Brain microvascular endothelial cell (primary cell): ENCODE data around the gene ZBTB7C.

Source experiments
- DNase-seq: peaks from one replicate; pipeline ENCODE4 v3.0.0-alpha.2; 2020
- H3K27ac ChIP-seq: fragments of 250-450 bp; sonication (Bioruptor Pico); 2 replicates; pipeline ENCODE4 v1.5.1; 2020; ENCODE audit warnings: mild to moderate bottlenecking, moderate library complexity
- H3K27me3 ChIP-seq: fragments of 250-450 bp; sonication (Bioruptor Pico); replicated peaks from 2 replicates; pipeline ENCODE4 v1.5.1; 2020; ENCODE audit warnings: mild to moderate bottlenecking
- H3K36me3 ChIP-seq: fragments of 250-450 bp; sonication (Bioruptor Pico); replicated peaks from 2 replicates; pipeline ENCODE4 v1.5.1; 2020; ENCODE audit warnings: mild to moderate bottlenecking
- H3K4me3 ChIP-seq: 2 replicates; pipeline ENCODE4 v1.5.1; 2011; ENCODE audit warnings: low read depth, mild to moderate bottlenecking, control low read depth, low read length, moderate library complexity
- in situ Hi-C: cut with HindIII; loops from 2 replicates; pipeline ENCODE4 v1.10.0; 2017; ENCODE audit warnings: low sequenced_read_pairs, low pct_ligation_motif_present
- TF ChIP-seq, protein P1 (sequence below): IDR thresholded peaks from 2 replicates; pipeline ENCODE4 v1.5.1; 2011; ENCODE audit warnings: low read depth, mild to moderate bottlenecking, moderate library complexity, low read length, control low read depth, inconsistent platforms; ENCODE audit errors: missing control alignments

Gene ZBTB7C

DNA sequence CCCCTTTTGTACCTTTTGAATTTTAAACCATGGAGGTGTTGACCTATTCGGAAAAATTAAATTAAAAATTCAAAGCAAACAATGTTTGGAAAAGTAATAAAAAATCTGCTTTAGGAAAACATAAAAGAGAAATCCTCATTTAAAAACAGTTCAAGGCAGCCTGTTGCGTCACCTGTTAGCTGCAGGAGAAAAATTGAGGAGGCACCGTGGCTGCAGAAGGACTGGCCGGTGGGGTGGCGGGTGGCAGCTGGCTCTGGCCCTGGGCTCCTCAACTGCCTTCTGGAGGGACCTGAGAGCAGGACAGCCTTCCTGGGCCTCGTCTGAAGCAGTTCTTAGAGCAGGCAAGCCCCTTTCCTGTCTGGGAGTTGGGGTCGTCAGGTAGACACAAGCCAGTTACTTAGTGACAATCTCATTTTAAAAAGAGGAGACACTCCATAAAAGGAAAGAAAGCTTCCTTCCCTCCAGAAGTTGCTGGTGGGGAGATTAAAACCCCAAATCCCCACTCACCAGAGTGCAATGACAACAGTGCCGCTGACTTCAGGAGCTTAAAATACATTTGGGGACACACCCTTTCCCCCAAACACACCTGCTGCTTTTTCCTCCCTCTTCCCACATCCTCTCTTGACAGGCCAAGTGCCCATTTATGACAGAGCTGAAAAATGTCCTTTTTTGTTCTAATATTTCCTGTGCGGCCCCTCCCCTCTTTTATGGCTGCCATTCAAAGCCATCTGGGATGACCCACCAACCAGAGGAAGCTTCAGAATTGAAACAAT is 9.7 kb downstream of the ZBTB7C start:
- Histone ChIP-seq H3K27me3 (peaks cover 1% of the 10 kb centered on the region), H3K36me3 (no peaks in the 10 kb centered on the region), H3K27ac (no peak overlapping the region), H3K4me3 (no peak overlapping the region)
- TF ChIP-seq, protein P1, sequence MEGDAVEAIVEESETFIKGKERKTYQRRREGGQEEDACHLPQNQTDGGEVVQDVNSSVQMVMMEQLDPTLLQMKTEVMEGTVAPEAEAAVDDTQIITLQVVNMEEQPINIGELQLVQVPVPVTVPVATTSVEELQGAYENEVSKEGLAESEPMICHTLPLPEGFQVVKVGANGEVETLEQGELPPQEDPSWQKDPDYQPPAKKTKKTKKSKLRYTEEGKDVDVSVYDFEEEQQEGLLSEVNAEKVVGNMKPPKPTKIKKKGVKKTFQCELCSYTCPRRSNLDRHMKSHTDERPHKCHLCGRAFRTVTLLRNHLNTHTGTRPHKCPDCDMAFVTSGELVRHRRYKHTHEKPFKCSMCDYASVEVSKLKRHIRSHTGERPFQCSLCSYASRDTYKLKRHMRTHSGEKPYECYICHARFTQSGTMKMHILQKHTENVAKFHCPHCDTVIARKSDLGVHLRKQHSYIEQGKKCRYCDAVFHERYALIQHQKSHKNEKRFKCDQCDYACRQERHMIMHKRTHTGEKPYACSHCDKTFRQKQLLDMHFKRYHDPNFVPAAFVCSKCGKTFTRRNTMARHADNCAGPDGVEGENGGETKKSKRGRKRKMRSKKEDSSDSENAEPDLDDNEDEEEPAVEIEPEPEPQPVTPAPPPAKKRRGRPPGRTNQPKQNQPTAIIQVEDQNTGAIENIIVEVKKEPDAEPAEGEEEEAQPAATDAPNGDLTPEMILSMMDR = no peak
- in situ Hi-C loops = no loop called here
- no peak for DNase-seq

- TF ChIP-seq, protein P1 = no peak
- H3K27ac ChIP-seq = no peak overlapping the region
- H3K27me3 ChIP-seq = no peaks in the 10 kb centered on the region
Observed at GRCh38 chr18:48398074-48398473, 11.1 kb downstream of the ZBTB7C start.

DNA sequence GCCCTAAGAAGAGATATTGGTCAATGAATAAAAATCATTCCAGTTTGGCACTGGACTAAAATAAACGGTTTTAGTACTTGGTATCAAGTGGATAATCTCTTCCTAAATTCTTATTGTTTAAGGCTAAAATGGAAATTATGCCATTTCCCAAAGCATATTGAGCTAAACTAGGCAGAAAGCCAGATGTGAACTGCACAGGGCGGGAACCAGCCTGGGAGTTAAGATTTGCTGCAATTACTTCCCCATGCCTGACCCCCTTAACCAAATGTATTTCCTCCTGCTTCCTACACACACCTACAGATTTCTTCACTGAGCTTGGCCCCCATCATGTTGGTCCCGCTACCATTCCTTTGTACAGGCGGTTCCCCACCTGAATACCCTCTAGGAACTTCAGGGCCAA is 12.2 kb downstream of the ZBTB7C start:
- Histone ChIP-seq H3K4me3 (no peak overlapping the region), H3K27me3 (no peaks in the 10 kb centered on the region), H3K27ac (no peak overlapping the region), H3K36me3 (no peaks in the 10 kb centered on the region)
- DNase-seq = no peak
- TF ChIP-seq, protein P1 = no peak
- in situ Hi-C loops = no loop called here

More at GRCh38 chr18:48398074-48398473, 11.1 kb downstream of the ZBTB7C start:
- no peaks in the 10 kb centered on the region for H3K36me3 ChIP-seq
- no peak overlapping the region for H3K4me3 ChIP-seq
- DNase-seq = no peak
- in situ Hi-C loops = no loop called here

DNA sequence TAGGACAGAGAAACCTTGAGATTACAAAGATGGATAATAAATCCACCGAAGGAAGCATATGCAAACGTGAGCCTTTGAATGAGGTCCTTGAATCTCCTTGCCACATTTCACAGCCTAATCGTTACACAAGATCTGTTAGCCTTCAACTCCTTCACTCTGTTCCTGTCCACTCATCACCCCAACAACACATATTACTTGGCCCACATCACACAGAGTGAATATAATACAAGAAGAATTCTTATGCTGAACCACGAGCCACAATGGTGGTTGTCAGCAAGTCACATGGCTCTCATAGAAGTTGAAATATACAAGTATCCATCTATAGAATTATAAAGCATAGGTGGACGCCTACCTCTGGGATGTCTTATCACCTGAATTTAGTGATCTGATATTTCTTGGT is 12.6 kb downstream of the ZBTB7C start:
- TF ChIP-seq, protein P1 = no peak
- Histone ChIP-seq H3K27ac (no peak overlapping the region), H3K27me3 (no peaks in the 10 kb centered on the region), H3K4me3 (no peak overlapping the region), H3K36me3 (no peaks in the 10 kb centered on the region)
- in situ Hi-C loops = no loop called here
- no peak for DNase-seq

DNA sequence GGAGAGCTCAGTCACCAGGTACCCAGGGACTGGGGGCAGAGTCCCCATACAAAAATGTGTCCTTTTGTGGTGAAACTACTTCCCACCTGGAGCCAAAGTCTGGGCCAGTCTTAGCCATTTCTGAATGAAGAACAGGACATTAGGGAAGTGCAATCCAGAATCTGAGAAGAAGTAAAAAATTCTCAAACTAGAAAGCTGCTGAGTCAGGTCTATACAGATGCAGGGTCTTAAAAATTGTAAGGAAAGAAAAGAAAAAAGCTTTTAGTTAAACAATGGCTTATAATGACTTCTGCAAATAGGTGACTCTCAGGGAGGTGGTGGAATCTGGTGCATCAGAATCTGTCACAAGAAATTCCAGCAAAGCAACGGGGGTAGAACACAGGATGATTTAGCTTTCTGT is 13.5 kb downstream of the ZBTB7C start:
- Histone ChIP-seq H3K36me3 (no peaks in the 10 kb centered on the region), H3K4me3 (no peak overlapping the region), H3K27ac (no peak overlapping the region), H3K27me3 (no peaks in the 10 kb centered on the region)
- in situ Hi-C loops = no loop called here
- TF ChIP-seq, protein P1 = no peak
- no peak for DNase-seq

DNA sequence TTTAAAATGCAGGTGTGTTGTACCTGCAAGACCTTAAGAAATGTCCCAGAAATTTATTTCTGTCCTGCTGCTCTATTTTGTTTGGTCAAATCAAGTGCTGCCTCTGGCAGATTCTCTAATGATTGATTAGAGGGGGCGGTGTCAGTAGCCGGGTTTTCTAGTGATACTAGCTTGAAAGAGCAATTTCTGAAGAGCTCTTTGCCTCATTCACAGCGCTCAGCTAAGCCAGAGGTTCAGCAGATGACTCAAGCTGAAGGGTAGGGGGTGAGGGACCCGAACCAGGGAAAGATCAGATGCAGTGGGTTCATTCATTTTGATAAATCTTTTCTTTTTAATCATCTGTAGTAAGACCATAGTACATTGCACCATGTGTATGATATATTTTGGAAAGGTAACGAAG is 15.0 kb downstream of the ZBTB7C start:
- in situ Hi-C loops = no loop called here
- DNase-seq = no peak
- TF ChIP-seq, protein P1 = no peak
- Histone ChIP-seq H3K4me3 (no peak overlapping the region), H3K27ac (no peak overlapping the region), H3K36me3 (no peaks in the 10 kb centered on the region), H3K27me3 (no peaks in the 10 kb centered on the region)
